Amniotic stem cell (primary cell): ENCODE measurements around the gene MSLN.

Experiments
- DNase-seq: peaks from one replicate; lab custom pipeline; 2025; lab: John Stamatoyannopoulos, UW

Gene MSLN

DNA sequence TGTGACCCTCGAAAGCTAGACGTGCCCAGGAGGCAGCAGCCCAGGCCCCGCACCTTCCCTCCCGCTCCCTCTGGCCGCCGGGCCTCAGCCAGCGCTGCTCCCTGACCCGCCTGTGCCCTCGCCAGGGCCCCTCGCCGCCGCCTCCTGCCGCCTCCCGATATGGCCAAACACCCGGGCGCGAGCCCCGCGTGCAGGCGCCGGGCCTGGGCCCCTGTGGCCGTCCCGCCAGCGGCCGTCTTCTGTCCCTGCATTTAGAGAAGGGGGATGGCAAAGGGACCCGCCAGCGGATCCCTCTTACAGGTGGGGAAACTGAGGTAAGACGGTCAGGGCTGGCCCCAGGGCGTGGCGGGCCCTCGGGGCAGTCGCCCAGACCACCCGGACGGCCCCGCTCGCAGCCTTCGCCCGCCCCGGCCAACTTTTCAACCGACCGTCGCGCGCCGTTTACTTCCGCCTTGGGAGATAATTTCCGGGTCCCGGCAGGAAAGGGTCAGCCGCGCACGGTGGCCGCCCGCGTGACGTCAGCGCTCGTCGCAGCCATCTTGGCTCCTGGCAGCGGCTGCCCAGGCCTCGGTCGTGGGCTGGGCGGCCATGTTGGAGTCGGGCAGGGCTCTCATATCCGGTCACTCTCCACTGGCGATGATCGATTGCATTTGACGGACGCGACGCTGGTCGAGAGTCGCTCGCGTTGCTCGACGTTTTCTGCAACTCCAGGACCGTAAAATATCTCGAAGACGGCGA, 47.0 kb downstream of the MSLN start:
- DNase-seq: peak; percentile 22

DNA sequence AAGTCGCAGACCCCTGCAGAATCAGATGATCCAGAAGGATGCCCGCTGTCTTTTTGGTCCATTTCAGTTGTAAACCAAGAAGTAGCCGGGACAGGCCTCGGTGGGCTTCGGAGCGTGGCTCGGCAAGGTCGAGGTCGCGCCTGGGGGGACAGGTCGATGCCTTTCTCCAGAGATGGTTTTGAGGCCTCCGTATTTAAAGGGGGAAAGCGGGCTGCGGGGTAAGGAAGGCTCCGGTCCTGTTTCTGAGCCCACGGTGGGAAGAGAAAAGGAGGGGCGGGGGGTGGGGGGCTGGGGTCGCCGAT, 47.5 kb downstream of the MSLN start:
- DNase-seq: no peak

DNA sequence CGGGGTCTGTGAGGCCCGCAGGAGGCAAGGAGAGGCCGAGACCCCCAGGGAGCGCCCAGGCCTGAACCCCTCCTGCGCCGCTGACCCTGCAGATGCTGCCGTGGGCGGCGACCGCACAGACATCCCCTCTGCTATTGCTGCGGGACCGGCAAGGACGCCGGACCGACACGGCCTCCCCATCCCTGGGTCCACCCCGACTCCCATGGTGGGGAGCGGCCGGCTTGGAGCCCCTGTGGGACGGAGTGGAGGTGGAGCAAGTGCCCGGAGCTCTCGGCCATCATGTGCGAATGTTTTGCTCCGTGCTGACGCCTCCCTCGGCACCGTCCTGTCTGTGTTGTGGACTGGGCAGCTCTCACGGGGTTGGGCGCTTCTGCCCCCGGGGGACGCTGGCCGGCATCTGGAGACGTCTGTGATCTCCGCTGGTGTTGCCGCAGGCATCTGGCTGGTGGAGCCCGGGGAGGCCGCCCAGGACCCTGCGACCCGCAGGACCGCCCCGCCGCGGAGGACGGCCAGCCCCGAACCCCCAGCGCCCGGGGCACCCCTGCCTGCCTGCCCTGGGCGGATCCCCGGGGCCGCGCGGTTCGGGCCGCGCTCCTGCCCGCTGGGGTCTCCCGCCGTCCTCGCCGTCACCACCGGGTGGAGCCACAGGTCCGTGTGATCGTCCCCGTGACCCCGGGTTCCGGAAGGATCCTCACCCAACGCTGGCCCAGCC, 52.8 kb downstream of the MSLN start:
- peak; percentile 16 for DNase-seq

DNA sequence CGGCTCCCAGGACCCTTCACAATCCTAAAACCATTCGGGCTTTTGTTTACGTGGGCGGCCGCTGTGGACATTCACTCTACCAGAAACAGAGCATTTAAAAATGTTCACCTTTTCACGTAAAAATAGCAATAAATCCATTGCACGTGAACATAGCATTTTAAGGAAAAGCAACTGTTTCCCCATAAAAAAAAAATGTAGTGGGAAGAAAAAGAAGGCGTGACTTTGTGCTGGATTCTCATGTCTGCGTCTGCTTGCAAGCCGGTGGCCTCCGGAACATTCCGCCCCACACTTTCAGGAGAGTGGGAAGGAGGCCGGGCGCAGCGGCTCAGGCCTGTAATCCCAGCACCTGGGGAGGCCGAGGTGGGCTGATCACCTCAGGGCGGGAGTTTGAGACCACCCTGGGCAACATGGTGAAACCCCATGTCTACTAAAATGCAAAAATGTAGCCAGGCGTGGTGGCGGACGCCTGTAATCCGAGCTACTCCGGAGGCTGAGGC, 53.4 kb downstream of the MSLN start:
- DNase-seq: no peak

DNA sequence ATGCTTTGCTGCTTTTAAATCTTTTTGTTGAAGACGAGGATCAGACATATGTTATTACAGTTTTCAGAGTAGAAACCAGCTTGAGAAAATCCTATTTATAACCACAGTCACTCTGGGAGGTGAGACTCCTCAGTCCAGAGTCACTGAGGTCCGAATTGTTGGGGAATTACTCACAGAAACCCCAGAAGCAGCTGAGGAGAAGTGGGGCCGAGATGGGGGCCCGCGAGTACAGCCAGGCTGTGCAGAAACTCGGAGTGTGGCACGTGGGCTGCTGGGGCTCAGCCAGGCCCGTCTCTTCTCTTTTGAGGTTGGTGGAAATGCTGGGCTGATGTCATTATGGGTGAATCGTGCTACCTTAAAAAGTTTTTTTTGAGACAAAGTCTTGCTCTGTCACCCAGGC, 54.4 kb downstream of the MSLN start:
- DNase-seq: no peak

DNA sequence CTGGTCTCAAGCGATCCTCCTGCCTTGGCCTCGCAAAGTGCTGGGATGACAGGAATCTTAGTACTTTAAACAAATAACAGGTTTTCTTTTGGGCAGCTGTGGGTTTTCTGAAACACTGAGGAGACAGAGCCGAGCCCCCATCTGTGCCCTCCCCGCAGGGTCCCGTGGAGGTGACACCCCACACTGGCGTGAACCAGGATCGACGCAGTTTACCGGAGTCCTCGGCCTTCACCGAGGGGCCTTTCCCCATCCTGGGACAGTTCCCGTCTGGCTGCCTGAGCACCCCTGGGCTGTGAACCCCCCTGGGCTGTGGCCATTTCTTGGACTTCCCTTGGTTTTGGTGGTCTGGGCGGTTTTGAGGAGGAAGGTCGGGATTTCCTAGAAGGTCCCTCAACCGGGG, 55.3 kb downstream of the MSLN start:
- DNase-seq: no peak

DNA sequence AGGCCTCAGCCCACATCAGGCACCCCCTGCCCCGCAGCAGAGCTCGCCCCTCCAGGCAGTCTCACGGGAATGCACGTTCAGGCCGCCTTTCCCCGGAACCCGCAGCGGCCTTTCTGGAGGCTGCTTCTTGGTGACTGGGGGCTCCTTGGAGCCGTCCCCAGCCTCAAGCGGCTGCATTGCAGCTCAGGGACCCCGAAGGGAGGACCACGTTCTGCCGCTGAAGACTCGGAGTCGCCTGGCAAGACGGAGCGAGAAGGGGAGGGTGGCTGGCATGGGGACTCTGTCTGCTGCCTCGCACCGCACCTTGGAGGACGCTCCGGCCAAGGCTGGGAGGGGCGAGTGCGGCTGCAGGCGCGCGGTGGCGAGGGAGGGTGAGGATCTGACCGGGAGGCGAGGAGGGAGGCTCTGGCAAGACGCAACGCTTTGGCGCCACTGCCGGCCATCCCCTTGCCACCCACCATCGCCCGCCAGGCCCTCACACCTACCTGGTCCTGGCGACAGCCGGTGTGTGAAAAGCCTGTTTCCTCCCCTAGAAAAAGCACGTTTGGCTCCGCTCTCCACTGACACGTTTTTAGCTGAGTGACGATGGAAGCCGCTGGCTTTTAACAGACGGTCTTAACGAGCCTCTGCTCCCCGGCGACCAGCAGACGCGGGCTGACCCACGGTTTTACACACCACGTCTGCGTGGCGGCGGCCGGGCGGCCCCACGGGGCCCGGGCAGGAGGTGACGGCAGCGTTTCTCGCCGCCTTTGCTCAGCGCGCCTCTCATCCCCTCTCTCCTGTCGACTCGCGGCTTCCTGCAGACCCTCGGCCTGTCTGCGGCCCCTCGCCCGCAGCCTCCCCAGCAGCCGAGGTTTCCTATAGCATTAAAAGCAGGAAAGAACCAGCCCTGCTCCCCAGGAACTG, 56.7 kb downstream of the MSLN start:
- no peak for DNase-seq

DNA sequence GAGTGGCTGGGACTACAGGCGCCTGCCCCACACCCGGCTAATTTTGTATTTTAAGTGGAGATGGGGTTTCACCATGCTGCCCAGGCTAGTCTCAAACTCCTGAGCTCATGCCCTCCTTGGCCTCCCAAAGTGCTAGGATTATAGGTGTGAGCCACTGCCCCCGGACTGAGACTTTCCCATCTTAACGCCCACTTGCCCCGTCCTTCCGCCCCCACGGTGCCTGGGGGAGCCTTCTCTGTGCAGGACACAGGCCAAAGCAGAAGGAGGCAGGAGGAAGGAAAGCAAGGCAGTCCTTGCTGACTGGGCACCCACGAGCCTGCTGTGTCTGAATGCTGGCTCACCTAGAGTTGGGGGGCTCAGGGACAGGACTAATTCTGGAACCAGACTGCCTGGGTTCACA, 57.6 kb downstream of the MSLN start:
- no peak for DNase-seq
